Endothelial cell of umbilical vein (primary cell): ENCODE results near the gene FANCC. TPM values are rescaled to one million over a fixed set of nuclear protein-coding genes. Genes with fewer than 3 reads are reported as not detected.

Experiments used
- BruUV-seq: library from RNA; stranded (reverse); fragments of 400-500 nt; replicated peaks from 2 replicates; lab custom pipeline; 2021; lab: Mats Ljungman, UMichigan
- CTCF ChIA-PET: fragments of 300-600, 350-600 bp; sonication (Branson Sonifier 250); formaldehyde crosslinking; loops from one replicate; lab custom pipeline; 2021; ENCODE audit warnings: antibody characterized with exemption, inconsistent platforms; lab: Charles Lee
- POLR2A ChIA-PET: fragments of 300-600, 350-600 bp; sonication (Branson Sonifier 250); formaldehyde crosslinking; loops from one replicate; lab custom pipeline; 2021; ENCODE audit warnings: antibody characterized with exemption, inconsistent platforms; lab: Charles Lee
- DNase-seq: peaks from one replicate; pipeline ENCODE4 v3.0.0-alpha.2; 2011; ENCODE audit warnings: low read depth, low spot score
- FAIRE-seq: peaks from 2 replicates; lab custom pipeline; 2011; peaks lifted over from hg19 to GRCh38; lab: Jason Lieb, UNC
- H2AFZ ChIP-seq: 2 replicates; pipeline ENCODE4 v1.6.0; 2012; ENCODE audit warnings: low read depth, low read length, control low read depth, inconsistent platforms
- H3K27ac ChIP-seq: 2 replicates; pipeline ENCODE4 v1.5.1; 2011; ENCODE audit warnings: low read depth, mild to moderate bottlenecking, control low read depth, low read length, moderate library complexity; ENCODE audit not compliant: insufficient read depth
- H3K27me3 ChIP-seq, 2 experiments: 2 replicates each; pipeline versions ENCODE4 v1.6.0 to v1.6.1; 2011; ENCODE audit warnings: low read length in 2 of 2, mixed read lengths in 1 of 2; ENCODE audit not compliant: control insufficient read depth in 2 of 2, insufficient read depth in 2 of 2
- H3K36me3 ChIP-seq, 2 experiments: 2 replicates in 1 of 2; 3 replicates in 1 of 2; pipeline ENCODE4 v1.5.1; 2011; ENCODE audit warnings: low read length in 2 of 2, mild to moderate bottlenecking in 1 of 2, moderate library complexity in 1 of 2; ENCODE audit not compliant: control insufficient read depth in 2 of 2, insufficient read depth in 2 of 2; ENCODE audit errors: extremely low read depth in 1 of 2
- H3K4me1 ChIP-seq: 3 replicates; pipeline ENCODE4 v1.5.1; 2011; ENCODE audit warnings: mild to moderate bottlenecking, low read length; ENCODE audit not compliant: control insufficient read depth, insufficient read depth; ENCODE audit errors: extremely low read depth
- H3K4me2 ChIP-seq: 2 replicates; pipeline ENCODE4 v1.6.1; 2011; ENCODE audit warnings: low read length, control low read depth, mixed read lengths; ENCODE audit not compliant: insufficient read depth
- H3K4me3 ChIP-seq, 3 experiments: fragments of 200-600 bp in 1 of 3; sonication (generic), shearing (Covaris generic) in 1 of 3; replicated peaks in 1 of 3; 2 replicates each; pipeline ENCODE4 v1.5.1; 2011 to 2016; ENCODE audit warnings: control low read depth in 3 of 3, low read length in 3 of 3, mild to moderate bottlenecking in 2 of 3, inconsistent platforms in 1 of 3, low read depth in 1 of 3, moderate library complexity in 1 of 3; ENCODE audit not compliant: insufficient read depth in 1 of 3
- H3K79me2 ChIP-seq: 2 replicates; pipeline ENCODE4 v1.6.0; 2012; ENCODE audit warnings: low read length, inconsistent platforms; ENCODE audit not compliant: control insufficient read depth, insufficient read depth
- H3K9ac ChIP-seq: replicated peaks from 2 replicates; pipeline ENCODE3; 2011; ENCODE audit warnings: low read length, control low read depth; ENCODE audit not compliant: insufficient read depth; ENCODE audit errors: extremely low read depth
- H3K9me1 ChIP-seq: replicated peaks from 3 replicates; pipeline ENCODE4 v1.6.0; 2011; ENCODE audit warnings: mild to moderate bottlenecking, low read length; ENCODE audit not compliant: control insufficient read depth, insufficient read depth; ENCODE audit errors: extremely low read depth
- H3K9me3 ChIP-seq: replicated peaks from 2 replicates; pipeline ENCODE4 v1.5.1; 2012; ENCODE audit warnings: low read length, inconsistent platforms; ENCODE audit not compliant: control insufficient read depth, insufficient read depth
- H4K20me1 ChIP-seq: replicated peaks from 2 replicates; pipeline ENCODE3; 2011; ENCODE audit warnings: mild to moderate bottlenecking, low read length; ENCODE audit not compliant: control insufficient read depth, insufficient read depth; ENCODE audit errors: extremely low read depth
- EZH2 ChIP-seq: IDR thresholded peaks from 2 replicates; pipeline ENCODE4 v1.6.1; 2012; ENCODE audit warnings: borderline replicate concordance, low read depth, mild to moderate bottlenecking, moderate library complexity, low read length, inconsistent platforms; ENCODE audit not compliant: severe bottlenecking
- FOS ChIP-seq: IDR thresholded peaks from 2 replicates; pipeline ENCODE4 v1.6.1; 2011; ENCODE audit warnings: mild to moderate bottlenecking, low read length, moderate library complexity, borderline replicate concordance; ENCODE audit not compliant: insufficient read depth
- GATA2 ChIP-seq: IDR thresholded peaks from 2 replicates; pipeline ENCODE4 v1.7.0; 2011; ENCODE audit warnings: low read depth, mild to moderate bottlenecking, moderate library complexity, mixed read lengths, low read length; ENCODE audit not compliant: insufficient read length, insufficient read depth
- JUN ChIP-seq: IDR thresholded peaks from 2 replicates; pipeline ENCODE4 v1.6.1; 2011; ENCODE audit warnings: borderline replicate concordance, low read depth; ENCODE audit not compliant: insufficient read length, insufficient read depth
- MYC ChIP-seq: IDR thresholded peaks from one replicate; pipeline ENCODE4 v1.6.1; 2011; ENCODE audit warnings: mild to moderate bottlenecking, low read depth, low read length
- POLR2A ChIP-seq: IDR thresholded peaks from 2 replicates; pipeline ENCODE4 v1.6.1; 2012; ENCODE audit warnings: low read depth, mild to moderate bottlenecking, control low read depth, low read length
- POLR2AphosphoS5 ChIP-seq: IDR thresholded peaks from 2 replicates; pipeline ENCODE4 v1.6.1; 2012; ENCODE audit warnings: low read depth, mild to moderate bottlenecking, control low read depth, low read length, moderate library complexity; ENCODE audit not compliant: insufficient read depth
- dilution Hi-C: fragments of 300-500 bp; cut with MboI; formaldehyde crosslinking; loops from one replicate; pipeline ENCODE4 v1.15.0; 2019; ENCODE audit warnings: low sequenced_read_pairs; ENCODE audit not compliant: extremely low pct_ligation_motif_present
- intact Hi-C: fragments of 100-400 bp; cut with micrococcal nuclease; formaldehyde crosslinking; loops from one replicate; pipeline ENCODE4 v1.10.0; 2022
- polyA plus RNA-seq, 4 experiments: library from polyadenylated mRNA; depleted of rRNA in 3 of 4; stranded (reverse) in 3 of 4; unstranded in 1 of 4; fragments of >200 nt; gene quantifications; 2 replicates each; pipeline versions ENCODE4 v1.2.1 to v1.2.3, GENCODE V29; 2011 to 2012; ENCODE audit warnings: missing spikeins in 1 of 4
- total RNA-seq: library from RNA; stranded (reverse); gene quantifications from 2 replicates; pipeline ENCODE4 v1.2.3, GENCODE V29; 2021
- TF ChIP-seq, protein P1 (sequence below), 2 donors: IDR thresholded peaks; 1 replicate in 1 of 2; 2 replicates in 1 of 2; pipeline ENCODE4 v1.5.1; 2011; ENCODE audit warnings: low read length in 2 of 2, mild to moderate bottlenecking in 2 of 2, moderate library complexity in 2 of 2, control low read depth in 1 of 2, inconsistent platforms in 1 of 2, low read depth in 1 of 2; ENCODE audit not compliant: insufficient read depth in 1 of 2; ENCODE audit errors: extremely low read depth in 1 of 2
- TF ChIP-seq, protein P2 (sequence below): IDR thresholded peaks from 2 replicates; pipeline ENCODE4 v1.6.1; 2011; ENCODE audit not compliant: insufficient read depth, insufficient read length

FANCC gene
- total and polyA plus RNA-seq, 2 donors (not counting 3 experiments of a cell fraction or from before 2014, with no cell fraction given) = 5.7 to 13.1 TPM

DNA sequence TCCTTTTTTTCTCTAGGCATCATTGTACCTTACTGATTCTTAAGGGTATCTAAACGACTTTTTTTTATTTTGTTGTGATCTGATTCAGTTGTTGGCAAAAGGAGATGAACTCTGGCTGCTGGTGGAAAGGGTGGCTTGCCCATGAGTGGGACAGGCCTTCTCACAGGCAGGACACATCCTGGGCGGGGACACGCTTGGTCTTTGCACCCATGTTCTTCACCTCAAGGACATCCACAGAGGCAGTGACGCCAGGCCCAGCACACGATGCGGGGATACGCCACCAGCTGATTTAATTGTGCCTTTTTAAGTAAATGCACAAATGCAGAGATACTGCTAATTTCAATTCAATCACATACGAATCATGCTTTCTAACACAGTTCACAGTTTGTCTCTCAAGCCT, 208.1 kb downstream of the FANCC start:
- Histone ChIP-seq H3K27me3 (no peaks in the 10 kb centered on the region), H4K20me1 (no peaks in the 10 kb centered on the region), H3K4me1 (peaks cover 5% of the 10 kb centered on the region), H3K9ac (no peak overlapping the region), H2AFZ (no peak overlapping the region), H3K79me2 (no peaks in the 10 kb centered on the region), H3K9me1 (no peaks in the 10 kb centered on the region), H3K27ac (no peak overlapping the region), H3K4me2 (no peak overlapping the region), H3K9me3 (no peaks in the 10 kb centered on the region), H3K4me3 (no peak overlapping the region), H3K36me3 (peaks cover 2 to 4% of the 10 kb centered on the region in 2 experiments)
- CTCF ChIA-PET = interaction anchor here (1.7 kb wide), 1 partner anchor 18 kb away, joined by 8 read pairs; no protein-coding TSS in a partner anchor
- no peak for TF ChIP-seq POLR2A
- TF ChIP-seq, protein P1, sequence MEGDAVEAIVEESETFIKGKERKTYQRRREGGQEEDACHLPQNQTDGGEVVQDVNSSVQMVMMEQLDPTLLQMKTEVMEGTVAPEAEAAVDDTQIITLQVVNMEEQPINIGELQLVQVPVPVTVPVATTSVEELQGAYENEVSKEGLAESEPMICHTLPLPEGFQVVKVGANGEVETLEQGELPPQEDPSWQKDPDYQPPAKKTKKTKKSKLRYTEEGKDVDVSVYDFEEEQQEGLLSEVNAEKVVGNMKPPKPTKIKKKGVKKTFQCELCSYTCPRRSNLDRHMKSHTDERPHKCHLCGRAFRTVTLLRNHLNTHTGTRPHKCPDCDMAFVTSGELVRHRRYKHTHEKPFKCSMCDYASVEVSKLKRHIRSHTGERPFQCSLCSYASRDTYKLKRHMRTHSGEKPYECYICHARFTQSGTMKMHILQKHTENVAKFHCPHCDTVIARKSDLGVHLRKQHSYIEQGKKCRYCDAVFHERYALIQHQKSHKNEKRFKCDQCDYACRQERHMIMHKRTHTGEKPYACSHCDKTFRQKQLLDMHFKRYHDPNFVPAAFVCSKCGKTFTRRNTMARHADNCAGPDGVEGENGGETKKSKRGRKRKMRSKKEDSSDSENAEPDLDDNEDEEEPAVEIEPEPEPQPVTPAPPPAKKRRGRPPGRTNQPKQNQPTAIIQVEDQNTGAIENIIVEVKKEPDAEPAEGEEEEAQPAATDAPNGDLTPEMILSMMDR (IDR thresholded peaks at IDR 0.05; ENCODE audit: extremely low read depth in 1 of 2, insufficient read depth in 1 of 2, low read depth in 1 of 2, low read length in 2 of 2) = no peak
- TF ChIP-seq, protein P2, sequence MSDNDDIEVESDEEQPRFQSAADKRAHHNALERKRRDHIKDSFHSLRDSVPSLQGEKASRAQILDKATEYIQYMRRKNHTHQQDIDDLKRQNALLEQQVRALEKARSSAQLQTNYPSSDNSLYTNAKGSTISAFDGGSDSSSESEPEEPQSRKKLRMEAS = no peak
- TF ChIP-seq EZH2 = no peak
- no peak for TF ChIP-seq GATA2
- no peak for TF ChIP-seq POLR2AphosphoS5
- no peak for TF ChIP-seq FOS
- no peak for TF ChIP-seq MYC
- no peak for TF ChIP-seq JUN
- FAIRE-seq (no peak), DNase-seq (no peak)
- intact Hi-C loops = no loop called here
- POLR2A ChIA-PET = no interaction called here
- dilution Hi-C loops = no loop called here
- no TSS peak for BruUV-seq
